Mesenchymal stem cell (in vitro differentiated cells and primary cell): ENCODE measurements around the gene FERMT3.

Experiments used
- DNase-seq: peaks from one replicate; pipeline ENCODE4 v3.0.0-alpha.2; 2013
- H2AFZ ChIP-seq: one replicate; pipeline ENCODE4 v1.6.1; 2013; ENCODE audit warnings: low read depth, mild to moderate bottlenecking, control low read depth, inconsistent platforms, low read length, moderate library complexity
- H2AK5ac ChIP-seq: 2 replicates; pipeline ENCODE4 v1.6.1; 2013; ENCODE audit warnings: low read length, moderate library complexity, mild to moderate bottlenecking, inconsistent platforms; ENCODE audit not compliant: severe bottlenecking
- H2BK120ac ChIP-seq: one replicate; pipeline ENCODE4 v1.6.1; 2013; ENCODE audit warnings: low read depth, mild to moderate bottlenecking, inconsistent platforms, low read length, moderate library complexity
- H2BK12ac ChIP-seq, 2 experiments: one replicate each; pipeline ENCODE4 v1.6.1; 2013; ENCODE audit warnings: inconsistent platforms in 2 of 2, low read length in 2 of 2, mild to moderate bottlenecking in 2 of 2, moderate library complexity in 2 of 2, control low read depth in 1 of 2
- H2BK15ac ChIP-seq: one replicate; pipeline ENCODE4 v1.6.1; 2013; ENCODE audit warnings: mild to moderate bottlenecking, low read depth, inconsistent platforms; ENCODE audit not compliant: poor library complexity, severe bottlenecking
- H2BK5ac ChIP-seq: 2 replicates; pipeline ENCODE4 v1.6.1; 2013; ENCODE audit warnings: low read depth, mild to moderate bottlenecking, low read length, control low read depth, inconsistent platforms; ENCODE audit not compliant: poor library complexity, severe bottlenecking
- H3K14ac ChIP-seq, 2 experiments: one replicate each; pipeline ENCODE4 v1.6.1; 2013; ENCODE audit warnings: inconsistent platforms in 2 of 2, low read length in 2 of 2, control low read depth in 1 of 2, mild to moderate bottlenecking in 1 of 2, moderate library complexity in 1 of 2
- H3K18ac ChIP-seq, 2 experiments: one replicate each; pipeline ENCODE4 v1.6.1; 2013; ENCODE audit warnings: inconsistent platforms in 2 of 2, low read length in 2 of 2, control low read depth in 1 of 2, low read depth in 1 of 2, mild to moderate bottlenecking in 1 of 2
- H3K23ac ChIP-seq, 2 experiments: one replicate each; pipeline ENCODE4 v1.6.1; 2013; ENCODE audit warnings: inconsistent platforms in 2 of 2, low read length in 2 of 2, mild to moderate bottlenecking in 2 of 2, moderate library complexity in 2 of 2, control low read depth in 1 of 2
- H3K27ac ChIP-seq: 2 replicates; pipeline ENCODE4 v1.5.1; 2013; ENCODE audit warnings: mild to moderate bottlenecking, moderate library complexity, low read length, control low read depth, inconsistent platforms; ENCODE audit not compliant: poor library complexity, severe bottlenecking
- H3K27me3 ChIP-seq, 2 experiments: 2 replicates each; pipeline versions ENCODE4 v1.6.1 to v1.7.0; 2013; ENCODE audit warnings: low read length in 2 of 2, mild to moderate bottlenecking in 2 of 2, moderate library complexity in 2 of 2, control low read depth in 1 of 2, inconsistent platforms in 1 of 2; ENCODE audit not compliant: control insufficient read depth in 1 of 2, insufficient read depth in 1 of 2
- H3K36me3 ChIP-seq, 2 experiments: 2 replicates each; pipeline versions ENCODE4 v1.6.1 to v1.7.0; 2013; ENCODE audit warnings: low read length in 2 of 2, control low read depth in 1 of 2, inconsistent platforms in 1 of 2, low read depth in 1 of 2, mild to moderate bottlenecking in 1 of 2; ENCODE audit not compliant: insufficient read depth in 2 of 2, control insufficient read depth in 1 of 2
- H3K4ac ChIP-seq, 2 experiments: one replicate each; pipeline ENCODE4 v1.6.1; 2013; ENCODE audit warnings: inconsistent platforms in 2 of 2, low read length in 2 of 2, mild to moderate bottlenecking in 2 of 2, moderate library complexity in 2 of 2, control low read depth in 1 of 2, low read depth in 1 of 2
- H3K4me1 ChIP-seq: 2 replicates; pipeline ENCODE4 v1.6.1; 2013; ENCODE audit warnings: low read depth, low read length, control low read depth; ENCODE audit not compliant: control insufficient read depth, insufficient read depth
- H3K4me2 ChIP-seq: 2 replicates; pipeline ENCODE4 v1.6.1; 2013; ENCODE audit warnings: low read length, mild to moderate bottlenecking, inconsistent platforms; ENCODE audit not compliant: poor library complexity, severe bottlenecking
- H3K4me3 ChIP-seq, 2 experiments: 2 replicates each; pipeline versions ENCODE4 v1.5.1 to v1.7.0; 2013; ENCODE audit warnings: low read length in 2 of 2, mild to moderate bottlenecking in 2 of 2, control low read depth in 1 of 2, low read depth in 1 of 2; ENCODE audit not compliant: insufficient read depth in 1 of 2
- H3K79me1 ChIP-seq: replicated peaks from 2 replicates; pipeline ENCODE4 v1.6.1; 2013; ENCODE audit warnings: mild to moderate bottlenecking, control low read depth, low read length, inconsistent platforms; ENCODE audit not compliant: poor library complexity, severe bottlenecking
- H3K9ac ChIP-seq: 2 replicates; pipeline ENCODE4 v1.7.0; 2013; ENCODE audit warnings: mild to moderate bottlenecking, low read length, moderate library complexity
- H3K9me3 ChIP-seq: 2 replicates; pipeline ENCODE4 v1.7.0; 2013; ENCODE audit warnings: mild to moderate bottlenecking, low read length; ENCODE audit not compliant: control insufficient read depth
- H4K8ac ChIP-seq: one replicate; pipeline ENCODE4 v1.6.1; 2013; ENCODE audit warnings: inconsistent platforms, mild to moderate bottlenecking, low read length, moderate library complexity
- H4K91ac ChIP-seq: one replicate; pipeline ENCODE4 v1.6.1; 2013; ENCODE audit warnings: mild to moderate bottlenecking, low read length, inconsistent platforms
- WGBS: methylation state at CpG from one replicate; pipeline ENCODE4 v1.1.7; 2013; ENCODE audit warnings: mixed read lengths; 5-methylcytosine and 5-hydroxymethylcytosine counted together

The FERMT3 gene

GRCh38 chr11:64235437-64236161, 29.1 kb downstream of the FERMT3 start:
- 95% methylated on average over 10 of the region's 12 CpGs for WGBS
- Histone ChIP-seq H2BK5ac (no peak overlapping the region), H3K4me2 (peak overlapping the region; percentile 73), H4K8ac (peak overlapping the region; percentile 10), H2BK15ac (no peak overlapping the region), H3K18ac (peak overlapping the region in 1 of 2 experiments; percentile 37), H3K9me3 (no peaks in the 10 kb centered on the region), H2AFZ (no peak overlapping the region), H3K4me3 (peak overlapping the region in 1 of 2 experiments; percentile 91), H2BK12ac (peak overlapping the region in 1 of 2 experiments; percentile 7), H3K4me1 (peaks cover 41% of the 10 kb centered on the region), H3K23ac (no peak overlapping the region), H3K79me1 (peaks cover 46% of the 10 kb centered on the region), H3K9ac (peak overlapping the region; percentile 80), H4K91ac (peak overlapping the region; percentile 23), H3K36me3 (peaks cover 36 to 43% of the 10 kb centered on the region in 2 experiments), H2AK5ac (no peak overlapping the region), H3K27ac (no peak overlapping the region), H3K27me3 (no peaks in the 10 kb centered on the region), H2BK120ac (peak overlapping the region; percentile 57), H3K4ac (no peak overlapping the region), H3K14ac (peak overlapping the region in 1 of 2 experiments; percentile 80)
- DNase-seq, result no peak

DNA sequence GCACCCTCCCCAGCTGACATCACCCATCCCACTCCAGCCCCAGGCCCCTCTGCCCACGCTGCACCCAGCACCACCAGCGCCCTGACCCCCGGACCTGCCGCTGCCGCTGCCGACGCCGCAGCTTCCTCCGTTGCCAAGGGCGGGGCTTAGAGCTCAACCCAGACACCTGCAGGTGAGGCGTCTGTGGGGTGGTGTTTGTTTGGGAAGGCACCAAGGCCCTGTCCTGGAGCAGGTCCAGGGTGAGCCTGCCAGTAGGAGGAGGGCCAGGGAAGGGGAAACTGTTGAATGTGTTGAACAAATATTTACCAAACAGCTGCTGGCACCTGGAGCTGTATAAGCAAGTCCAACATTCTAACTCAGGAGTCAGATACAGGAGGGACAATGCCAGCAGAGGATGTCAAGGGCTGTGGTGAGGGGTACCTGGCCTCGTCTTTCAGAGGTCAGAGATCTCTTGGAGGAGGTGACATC, 31.0 kb downstream of the FERMT3 start:
- H3K18ac ChIP-seq, result no peak overlapping the region

DNA sequence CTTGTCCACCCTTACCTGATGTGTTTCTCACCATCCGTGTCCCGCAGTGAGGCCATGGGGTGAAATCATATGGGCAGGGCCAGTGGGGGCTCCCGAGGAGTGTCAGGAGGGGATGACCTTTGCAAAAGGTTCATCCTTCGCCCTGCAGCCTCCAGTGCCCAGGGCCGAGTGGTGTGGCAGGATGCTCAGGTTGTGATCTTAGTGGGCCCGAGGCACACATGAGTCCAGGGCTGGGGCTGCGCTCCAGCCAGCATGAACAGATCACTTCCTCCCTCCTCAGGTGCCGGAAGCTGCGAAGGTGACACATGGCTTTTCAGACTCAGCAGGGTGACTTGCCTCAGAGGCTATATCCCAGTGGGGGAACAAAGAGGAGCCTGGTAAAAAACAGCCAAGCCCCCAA, 31.6 kb downstream of the FERMT3 start:
- Histone ChIP-seq H3K4me1 (peaks cover 34% of the 10 kb centered on the region), H3K27me3 (no peaks in the 10 kb centered on the region), H3K36me3 (peaks cover 37 to 39% of the 10 kb centered on the region in 2 experiments), H2BK12ac (no peak overlapping the region), H3K4ac (no peak overlapping the region), H3K79me1 (peaks cover 38% of the 10 kb centered on the region), H2BK15ac (no peak overlapping the region), H2AFZ (no peak overlapping the region), H2BK5ac (no peak overlapping the region), H3K27ac (no peak overlapping the region), H4K8ac (no peak overlapping the region), H3K18ac (no peak overlapping the region), H2AK5ac (no peak overlapping the region), H4K91ac (no peak overlapping the region), H3K4me2 (no peak overlapping the region), H3K23ac (no peak overlapping the region), H3K9me3 (no peaks in the 10 kb centered on the region), H3K14ac (no peak overlapping the region), H3K9ac (no peak overlapping the region), H2BK120ac (no peak overlapping the region), H3K4me3 (no peak overlapping the region)
- WGBS, result 93% methylated on average over 9 of the region's 9 CpGs
- no peak for DNase-seq

More for the DNA sequence above, 31.0 kb downstream of the FERMT3 start:
- Histone ChIP-seq H3K4me3 (no peak overlapping the region), H4K8ac (no peak overlapping the region), H3K9ac (no peak overlapping the region), H3K14ac (no peak overlapping the region), H2AK5ac (no peak overlapping the region), H3K36me3 (peaks cover 35 to 36% of the 10 kb centered on the region in 2 experiments), H3K27ac (no peak overlapping the region), H3K79me1 (peaks cover 37% of the 10 kb centered on the region), H3K4me2 (no peak overlapping the region), H3K27me3 (no peaks in the 10 kb centered on the region), H4K91ac (peak overlapping the region; percentile 15), H2BK5ac (no peak overlapping the region), H3K23ac (no peak overlapping the region), H2BK15ac (no peak overlapping the region), H3K4ac (no peak overlapping the region), H2BK120ac (no peak overlapping the region), H3K9me3 (no peaks in the 10 kb centered on the region), H3K4me1 (peaks cover 32% of the 10 kb centered on the region), H2AFZ (no peak overlapping the region), H2BK12ac (peak overlapping the region in 1 of 2 experiments; percentile 28)
- no peak for DNase-seq
- WGBS, result 95% methylated on average over 11 of the region's 12 CpGs

GRCh38 chr11:64238999-64239398, 32.5 kb downstream of the FERMT3 start:
- Histone ChIP-seq H3K9ac (no peak overlapping the region), H2AFZ (no peak overlapping the region), H3K79me1 (peaks cover 31% of the 10 kb centered on the region), H3K9me3 (no peaks in the 10 kb centered on the region), H2BK120ac (no peak overlapping the region), H3K4me2 (no peak overlapping the region), H2AK5ac (no peak overlapping the region), H3K27ac (no peak overlapping the region), H3K4me3 (no peak overlapping the region), H2BK5ac (no peak overlapping the region), H4K91ac (no peak overlapping the region), H3K36me3 (peaks cover 46 to 48% of the 10 kb centered on the region in 2 experiments), H3K18ac (no peak overlapping the region), H3K4ac (no peak overlapping the region), H2BK12ac (no peak overlapping the region), H3K4me1 (peaks cover 36% of the 10 kb centered on the region), H3K23ac (no peak overlapping the region), H3K14ac (no peak overlapping the region), H3K27me3 (no peaks in the 10 kb centered on the region), H4K8ac (no peak overlapping the region), H2BK15ac (no peak overlapping the region)
- DNase-seq, result no peak
- 97% methylated on average over 5 of the region's 5 CpGs for WGBS
